VCaP (cell line): Measurements from ENCODE around the gene HOXC11.

Source experiments
- H3K27ac ChIP-seq: fragments of 450-650 bp; 2 replicates; pipeline ENCODE4 v1.5.1; 2017
- CTCF ChIP-seq: fragments of 450-650 bp; conservative IDR thresholded peaks from 2 replicates; pipeline ENCODE4 v1.5.1; 2017; ENCODE audit warnings: mild to moderate bottlenecking, moderate library complexity

Gene HOXC11

DNA sequence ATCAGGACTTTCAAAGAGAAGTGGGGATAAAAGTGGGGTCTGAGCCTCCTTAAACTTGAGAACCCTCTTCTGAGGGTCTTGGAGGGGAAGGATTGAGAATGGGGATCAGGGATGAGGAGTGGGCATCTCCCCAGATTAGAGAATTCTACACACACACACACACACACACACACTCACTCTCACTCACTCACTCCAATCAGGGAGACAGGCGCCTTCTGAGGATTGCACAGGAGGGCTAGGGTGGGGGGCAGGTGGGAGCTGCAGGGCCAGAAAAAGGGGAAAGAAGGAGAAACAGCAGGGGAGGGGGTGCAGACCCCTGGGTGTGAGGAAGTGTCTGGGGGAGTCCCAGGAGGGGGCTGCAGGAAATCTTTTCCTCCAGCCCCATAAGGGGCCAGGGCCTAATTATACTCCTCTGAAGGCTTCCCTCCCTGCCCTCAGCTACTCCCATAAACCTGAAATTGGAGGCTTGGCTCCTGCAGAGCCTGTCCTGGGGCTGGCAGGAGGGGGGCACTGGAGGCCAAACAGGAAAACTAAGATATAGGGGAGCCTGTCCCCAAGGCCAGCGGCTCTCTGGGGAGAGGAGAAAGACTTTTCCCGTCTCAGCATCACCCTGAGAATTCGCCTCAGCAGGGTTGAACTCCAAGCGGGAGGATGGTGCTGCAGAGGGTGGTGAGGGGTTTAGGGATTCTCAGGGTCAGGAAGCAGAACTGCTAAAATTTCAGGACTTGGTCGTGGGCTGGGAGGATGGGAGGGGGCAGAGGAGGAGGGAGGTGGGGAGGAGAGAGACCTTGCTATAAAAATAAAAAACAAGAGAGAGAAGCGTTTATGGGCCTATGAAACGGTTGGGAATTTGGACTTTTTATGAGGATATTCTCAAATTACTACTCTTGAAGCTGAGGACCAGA is 28.6 kb downstream of the HOXC11 start:
- no peak for TF ChIP-seq CTCF
- no peak overlapping the region for H3K27ac ChIP-seq

- no peak overlapping the region for H3K27ac ChIP-seq
- no peak for TF ChIP-seq CTCF
These were observed 29.5 kb downstream of the HOXC11 start for GRCh38 chr12:54002278-54002914.

- TF ChIP-seq CTCF: no peak
- H3K27ac ChIP-seq: peak overlapping the region; percentile 38
These were observed 30.0 kb downstream of the HOXC11 start for GRCh38 chr12:54002915-54003389.

DNA sequence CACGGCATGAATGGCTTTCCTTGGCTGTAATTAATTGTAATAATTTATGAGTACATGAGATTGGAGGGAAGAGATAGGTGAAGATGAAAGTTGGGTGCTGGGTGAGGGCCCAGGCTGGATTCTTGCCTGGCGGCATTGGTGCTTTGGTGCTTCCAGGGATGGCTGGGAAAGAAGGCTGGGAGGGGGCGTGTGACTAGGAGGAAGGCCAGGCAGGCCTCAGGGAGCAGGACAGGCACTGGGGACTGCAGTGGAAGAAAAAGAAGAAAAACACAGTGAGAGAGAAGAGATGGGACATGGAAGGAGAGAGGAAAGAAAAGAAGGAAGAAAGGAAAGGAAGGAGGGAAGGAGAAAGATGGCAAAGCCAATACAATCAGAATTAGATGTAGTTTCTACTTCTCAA is 30.7 kb downstream of the HOXC11 start:
- TF ChIP-seq CTCF: no peak
- H3K27ac ChIP-seq: peak overlapping the region; percentile 38

DNA sequence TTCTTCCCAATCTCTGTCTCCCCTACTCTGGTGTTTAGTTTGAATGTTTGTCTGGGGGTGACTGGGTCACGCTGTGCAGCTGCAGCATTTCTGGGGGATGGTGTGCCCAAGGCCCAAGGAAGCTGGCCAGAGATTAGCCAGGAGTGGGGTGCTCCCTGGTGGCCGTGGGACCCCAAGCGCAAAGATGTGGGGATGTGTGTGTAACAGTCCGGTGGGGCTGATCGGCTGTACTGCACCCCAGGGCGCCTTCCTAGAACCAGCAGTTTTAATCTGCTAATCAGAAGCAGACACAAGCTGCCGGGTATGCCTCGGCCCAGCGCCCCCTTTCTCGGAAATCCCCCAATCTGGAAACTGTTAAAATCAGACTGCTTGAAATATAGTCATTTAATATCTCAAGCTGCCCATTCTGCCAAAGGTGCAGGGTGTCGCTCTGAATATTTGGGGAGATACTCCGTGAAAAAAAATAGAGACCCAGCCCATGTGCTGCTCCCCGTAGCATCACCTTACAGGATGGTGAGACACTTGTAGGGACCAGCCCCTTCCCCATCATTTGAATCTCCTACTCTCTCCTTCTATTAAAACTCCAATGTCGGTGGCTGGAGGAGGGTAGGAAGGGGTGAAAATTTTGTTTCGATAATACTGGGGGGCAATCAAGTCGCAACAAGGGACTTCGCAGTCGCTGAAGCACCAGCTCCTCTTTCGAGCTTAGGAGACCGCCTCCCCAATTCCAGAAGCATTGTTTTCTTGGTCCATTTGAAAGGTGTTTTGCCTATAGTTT is 31.3 kb downstream of the HOXC11 start:
- no peak for TF ChIP-seq CTCF
- H3K27ac ChIP-seq: no peak overlapping the region

DNA sequence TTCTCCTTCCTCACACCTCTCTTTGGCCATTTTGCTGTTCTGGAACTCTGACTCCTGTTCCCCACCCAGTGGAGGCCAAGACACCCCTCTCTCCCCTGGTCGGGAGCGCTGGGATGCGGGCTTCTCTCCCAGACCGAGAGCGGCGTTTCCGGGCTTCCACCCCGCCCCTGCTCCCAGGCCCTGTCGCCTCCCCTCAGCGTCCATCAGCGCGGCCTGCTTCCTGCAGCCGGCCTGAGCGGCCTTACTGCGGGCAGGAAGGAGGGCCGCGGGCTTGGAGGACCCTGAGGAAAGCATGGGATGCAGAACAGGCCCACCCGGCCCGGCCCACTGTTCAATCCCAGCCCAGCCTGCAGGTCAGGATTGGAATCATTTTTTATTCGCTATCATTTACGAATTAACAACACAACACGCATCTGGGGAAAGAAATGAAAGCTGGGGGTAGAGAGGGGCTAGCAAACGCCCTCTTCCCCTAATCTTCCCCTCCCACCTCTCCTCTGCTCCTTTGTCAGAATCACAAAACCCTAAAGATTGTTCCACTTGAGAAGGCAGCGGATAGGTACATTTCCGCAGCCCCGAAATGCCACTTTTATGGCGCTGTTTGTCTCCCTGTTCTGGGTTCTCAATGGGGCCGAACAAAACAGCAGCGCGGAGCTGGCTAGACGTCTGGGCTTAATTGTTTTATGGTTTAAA is 32.1 kb downstream of the HOXC11 start:
- no peak for TF ChIP-seq CTCF

More for the DNA sequence above, 32.1 kb downstream of the HOXC11 start:
- no peak overlapping the region for H3K27ac ChIP-seq
